Stimulated activated CD4-positive, alpha-beta T cell treated with anti-CD3 and anti-CD28 coated beads, Interleukin-2, amount 100 ng/mL, for 24 hours (primary cell): ENCODE results near the gene MED13L.

Experiments
- DNase-seq, 2 donors: peaks; one replicate each; pipeline ENCODE4 v3.0.0-alpha.2; 2020

MED13L gene

DNA sequence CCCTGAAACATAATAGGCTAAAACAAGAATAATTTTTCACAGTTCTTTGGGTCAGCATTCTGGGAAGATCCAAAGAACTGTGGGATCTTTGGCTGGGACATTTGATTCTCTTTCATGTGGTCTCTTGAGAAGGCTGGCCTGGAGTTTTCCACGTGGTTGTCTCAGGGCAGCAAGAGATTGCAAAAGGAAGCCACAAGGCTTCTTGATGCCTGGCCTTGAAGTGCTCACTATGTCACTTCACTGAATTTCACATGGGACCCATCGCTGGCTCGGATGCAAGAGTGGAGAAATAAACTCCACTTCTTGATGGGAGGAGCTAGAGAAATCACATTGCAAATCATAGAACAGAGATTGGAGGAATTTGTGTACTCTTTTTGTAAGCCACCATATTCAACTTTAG is 343.4 kb downstream of the MED13L start:
- DNase-seq: no peak

DNA sequence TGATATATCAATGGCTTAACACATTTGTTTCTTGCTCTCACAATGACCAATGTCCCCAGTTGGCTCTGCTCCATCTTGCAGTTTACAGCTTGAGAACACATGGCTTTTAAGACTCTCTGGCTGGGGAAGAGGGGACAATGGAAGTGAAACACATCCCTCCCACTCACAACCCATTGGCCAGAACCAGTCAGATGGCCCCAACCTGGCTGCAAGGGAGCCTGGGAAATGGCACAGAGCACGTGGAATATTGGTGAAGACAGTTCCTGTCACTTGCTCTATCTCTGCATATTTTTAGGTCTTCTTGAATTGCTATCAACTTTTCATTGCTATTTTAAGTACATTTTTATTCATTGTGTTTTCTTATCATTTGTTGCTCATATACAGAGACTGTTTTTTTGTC is 345.4 kb downstream of the MED13L start:
- DNase-seq: no peak

DNA sequence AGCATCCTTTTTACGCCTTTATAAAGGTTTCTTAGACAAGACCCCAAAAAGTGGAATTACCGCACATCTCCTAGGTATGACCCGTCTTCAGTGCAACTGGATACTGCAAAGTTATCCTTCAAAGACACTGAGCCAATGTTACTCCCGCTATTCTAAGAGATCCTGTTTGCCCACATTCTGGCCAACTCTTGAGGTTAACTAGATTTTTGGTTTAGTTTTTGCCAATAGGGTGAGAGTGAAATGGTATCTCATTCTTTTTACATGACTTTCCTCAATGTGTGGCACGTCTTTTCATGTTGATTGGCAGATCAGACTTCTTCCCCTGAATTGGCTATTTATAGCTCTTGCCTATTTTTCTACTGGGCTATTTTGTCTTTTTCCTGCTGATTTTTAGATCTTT is 347.2 kb downstream of the MED13L start:
- no peak for DNase-seq

DNA sequence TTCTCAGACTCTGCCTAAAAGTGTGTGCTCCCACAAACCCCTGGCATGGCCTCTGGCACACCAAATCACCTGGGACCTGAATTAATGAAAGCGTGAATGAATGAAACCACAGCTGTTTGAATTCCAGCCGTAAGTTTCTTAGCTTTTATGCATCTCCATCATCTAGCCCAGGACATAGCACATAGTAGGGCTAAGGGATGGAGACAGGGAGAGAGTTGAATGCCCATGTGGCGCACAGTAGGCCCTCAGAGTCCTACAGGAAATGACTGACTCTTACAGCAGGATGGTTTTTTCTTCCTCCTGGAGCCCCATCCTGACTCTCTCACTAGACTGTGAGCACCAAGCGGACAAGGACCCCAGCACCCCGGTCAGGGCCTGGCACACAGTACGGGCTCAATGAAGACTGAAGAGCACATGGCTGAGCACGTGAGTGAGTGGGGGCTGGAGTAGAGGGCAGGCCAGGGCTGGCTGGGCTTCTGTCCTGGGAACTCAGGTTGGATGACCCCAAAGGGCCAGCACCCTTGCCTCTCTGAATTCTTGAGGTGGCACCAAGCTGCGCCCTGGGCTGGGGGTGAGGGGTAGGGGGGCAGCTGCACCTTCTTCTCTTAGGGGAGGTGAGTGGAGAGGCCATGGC is 351.3 kb downstream of the MED13L start:
- DNase-seq: no peak

DNA sequence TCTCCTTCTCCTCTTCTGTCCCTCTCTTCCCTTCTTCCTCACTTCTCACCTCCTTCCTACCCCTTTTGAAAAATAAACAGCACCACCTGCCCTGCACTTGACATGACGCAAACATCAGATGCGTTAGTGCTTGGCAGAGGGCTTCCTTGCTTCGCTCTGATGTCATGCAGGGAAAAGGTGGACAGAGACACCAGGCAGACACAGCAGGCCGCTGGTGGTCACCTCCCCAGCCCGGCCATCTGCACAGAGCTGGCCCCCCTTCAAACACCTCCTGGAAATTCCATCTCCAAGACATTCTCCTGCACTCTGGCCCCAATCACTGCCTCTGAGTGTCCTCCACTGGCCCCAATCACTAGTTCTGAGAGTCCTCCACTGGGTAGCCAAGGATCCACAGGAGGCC is 353.6 kb downstream of the MED13L start:
- no peak for DNase-seq

DNA sequence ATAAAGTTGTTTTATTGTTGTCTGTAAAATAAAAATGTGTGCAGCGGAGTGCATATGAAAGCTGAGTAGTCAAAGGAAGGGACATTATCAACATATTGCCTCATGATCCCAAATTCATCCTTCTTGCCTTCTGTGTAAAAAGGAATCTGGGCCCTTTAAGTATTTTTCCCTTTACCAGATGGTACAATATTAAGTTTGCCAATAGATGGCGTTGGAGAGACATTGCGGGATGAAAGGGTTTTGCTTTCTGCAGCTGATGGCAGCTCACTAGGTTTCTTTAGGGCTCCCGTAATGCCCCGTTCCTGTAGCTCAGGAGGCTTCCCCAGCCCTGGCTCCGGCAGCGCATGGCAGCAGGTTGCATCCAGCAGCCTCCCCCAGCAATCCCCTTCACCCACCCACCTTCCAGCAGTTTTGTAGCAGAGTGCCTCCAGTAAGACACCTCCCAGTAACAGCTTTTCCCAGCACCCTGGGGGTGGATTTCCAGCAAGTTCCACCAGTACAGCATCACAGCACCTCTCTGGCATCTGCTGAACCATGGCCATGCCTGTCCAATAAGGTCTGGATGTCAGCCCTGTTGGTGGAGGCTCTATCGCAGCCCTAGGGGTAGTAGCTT is 354.4 kb downstream of the MED13L start:
- DNase-seq: no peak

DNA sequence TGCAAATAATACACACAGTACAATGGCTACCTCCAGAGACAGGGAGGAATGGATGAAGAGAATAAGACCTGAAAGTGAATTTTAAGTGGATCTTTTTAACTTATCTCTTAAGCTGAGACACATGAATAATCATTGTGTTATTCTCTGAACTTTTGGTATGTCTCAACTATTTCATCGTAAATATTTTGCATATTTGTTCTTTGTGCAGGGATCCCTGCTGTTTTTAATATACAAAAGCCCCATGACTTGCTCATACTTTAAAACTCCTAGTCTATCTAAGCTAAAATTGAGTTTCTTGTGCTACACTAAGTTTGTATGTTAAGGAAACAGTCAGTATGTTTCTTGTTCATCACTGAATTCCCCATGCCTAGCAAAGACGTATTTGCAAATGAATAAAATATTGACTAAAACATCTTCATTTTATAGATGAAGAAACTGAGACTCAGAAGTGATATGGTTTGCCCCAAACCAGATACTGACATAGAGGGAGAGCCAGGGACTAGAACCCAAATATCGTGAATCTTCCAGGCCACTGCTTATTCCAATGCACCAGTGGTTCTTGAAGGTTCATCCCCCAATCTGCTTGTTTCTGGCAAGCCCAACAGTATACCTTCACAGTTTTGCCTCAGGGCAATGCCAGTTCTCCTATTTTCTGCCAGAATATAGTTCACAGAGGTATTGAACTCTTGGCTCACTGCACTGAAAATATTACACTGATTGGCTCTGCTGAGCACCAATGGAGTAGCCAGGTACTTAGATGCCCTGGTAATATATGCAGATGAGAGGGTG is 356.9 kb downstream of the MED13L start:
- DNase-seq: no peak

DNA sequence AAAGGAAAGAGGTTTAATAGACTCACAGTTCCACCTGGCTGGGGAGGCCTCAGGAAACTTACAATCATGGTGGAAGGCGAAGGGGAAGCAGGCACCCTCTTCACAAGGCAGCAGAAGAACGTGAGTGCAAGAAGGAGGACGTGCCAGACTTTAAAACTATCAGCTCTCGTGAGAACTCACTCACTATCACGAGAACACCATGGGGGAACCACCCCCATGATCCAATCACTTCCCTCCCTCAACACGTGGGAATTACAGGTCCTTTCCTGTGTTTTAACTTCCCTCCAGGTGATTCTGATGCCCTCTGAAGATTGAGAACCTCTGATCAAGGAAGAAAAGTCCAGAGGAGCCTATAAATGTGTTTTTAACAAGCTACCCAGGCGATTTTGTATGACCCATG is 358.7 kb downstream of the MED13L start:
- DNase-seq: no peak

DNA sequence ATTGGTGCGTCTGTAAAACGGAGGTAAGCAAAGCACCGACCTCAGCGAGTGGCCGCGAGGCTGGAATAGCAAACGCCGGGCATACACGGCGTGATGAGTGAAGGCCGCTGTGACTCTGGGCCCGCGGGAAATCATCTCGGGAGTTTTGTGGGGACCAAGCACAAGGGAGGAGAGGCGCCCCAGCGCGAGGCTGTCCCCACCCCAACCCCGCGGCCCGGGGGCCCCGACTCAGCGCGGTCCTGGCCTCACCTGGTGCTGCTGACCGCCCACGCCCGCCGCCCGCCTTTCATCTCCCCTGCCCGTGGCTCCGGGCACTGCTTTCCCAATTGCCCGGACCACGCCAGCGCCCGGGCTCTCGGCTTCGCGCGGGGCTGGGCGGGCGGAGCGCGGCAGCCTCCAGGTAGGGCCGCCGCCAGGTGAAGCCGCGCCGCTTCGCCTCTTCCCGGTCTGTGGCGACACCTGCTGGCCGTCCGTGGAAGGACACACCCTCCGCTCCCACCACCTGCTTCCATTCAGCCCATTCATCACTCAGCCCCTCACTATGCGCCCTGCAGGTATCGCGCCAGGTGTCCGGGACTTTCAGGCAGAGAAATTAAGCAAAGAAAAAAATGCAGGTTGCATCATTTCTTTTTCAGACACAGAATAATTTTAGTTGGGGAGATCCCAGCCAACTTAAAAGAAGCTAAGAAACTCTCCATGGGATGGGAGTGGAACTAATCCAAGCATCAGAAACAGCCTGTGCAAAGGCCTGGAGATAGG is 360.4 kb downstream of the MED13L start:
- DNase-seq: peak; percentile 81 to 82

DNA sequence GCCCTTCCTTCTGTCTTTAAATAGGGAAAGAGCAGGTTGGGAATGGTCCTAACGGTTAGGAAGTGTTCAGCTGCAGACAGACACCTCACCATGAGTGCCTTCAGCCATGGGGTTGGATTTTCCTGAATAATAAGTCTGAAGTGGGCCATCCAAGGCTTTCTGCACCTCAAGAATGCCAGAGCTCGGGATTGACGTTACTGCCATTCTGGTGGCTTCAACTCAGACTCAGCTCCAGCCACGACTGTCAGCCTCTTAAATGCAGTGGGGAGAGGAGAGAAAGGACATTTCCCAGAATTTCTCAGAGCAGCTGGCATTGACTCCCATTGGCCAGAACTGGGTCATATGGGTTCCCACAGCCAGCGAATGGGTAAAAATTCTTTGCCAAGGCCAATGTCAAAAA is 363.4 kb downstream of the MED13L start:
- DNase-seq: no peak

DNA sequence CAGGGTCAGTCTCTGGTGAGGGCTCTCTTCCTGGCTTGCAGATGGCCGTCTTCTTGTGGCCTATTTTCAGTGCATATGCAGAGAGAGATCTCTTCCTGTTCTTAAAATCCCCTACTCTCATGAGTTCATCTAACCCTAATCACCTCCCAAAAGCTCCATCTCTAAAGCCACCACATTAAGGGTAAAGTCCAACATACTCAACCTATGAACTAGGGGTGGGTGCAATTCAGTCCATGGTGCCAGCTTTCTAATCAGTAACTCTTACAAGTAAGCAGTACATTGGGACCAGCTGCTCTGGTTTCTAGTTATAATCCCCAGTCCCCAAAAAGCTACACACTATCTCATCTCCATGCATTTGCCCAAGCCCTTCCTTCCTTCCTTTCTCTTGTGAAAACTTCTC is 365.1 kb downstream of the MED13L start:
- no peak for DNase-seq

DNA sequence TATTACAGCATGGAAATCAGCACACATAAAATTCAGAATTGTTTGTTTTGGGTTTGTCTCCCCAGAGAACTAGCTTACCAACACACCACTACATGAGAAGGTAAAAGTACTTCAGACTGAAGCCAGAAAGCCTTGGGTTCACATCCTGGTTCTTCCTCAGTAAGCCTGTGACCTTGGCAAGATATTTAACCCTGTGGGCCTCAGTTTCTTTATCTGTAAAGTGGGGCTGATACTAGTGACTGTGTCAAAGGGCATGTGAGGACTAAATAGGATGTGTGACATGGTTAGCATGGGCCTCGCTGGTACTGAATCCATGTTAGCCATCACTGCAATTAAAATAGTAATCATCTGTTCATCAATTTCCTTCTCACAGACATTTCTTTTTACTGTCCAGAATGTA is 366.1 kb downstream of the MED13L start:
- no peak for DNase-seq

DNA sequence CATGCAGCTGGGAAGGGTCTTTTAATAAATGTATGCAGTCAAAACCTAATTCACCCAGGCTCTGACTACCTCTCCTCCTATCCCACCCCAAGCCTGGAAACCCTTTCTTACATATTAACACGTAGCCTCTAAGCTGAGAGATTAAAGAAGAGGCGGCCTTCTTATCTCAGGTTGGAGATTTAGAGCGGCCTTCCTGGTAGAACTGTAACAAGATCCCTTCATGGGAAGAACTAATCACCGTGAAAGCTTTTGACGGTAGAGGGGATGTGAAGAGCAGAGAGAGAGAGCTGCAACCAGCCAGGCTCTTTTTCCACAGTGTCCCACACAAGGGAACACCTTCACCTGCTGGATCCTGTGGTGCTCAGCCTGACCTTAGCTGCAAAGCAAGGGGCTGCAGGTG is 367.4 kb downstream of the MED13L start:
- DNase-seq: no peak
